ENCODE data around the gene C17orf113. TPM values are rescaled to one million over a fixed set of nuclear protein-coding genes. Genes with fewer than 3 reads are reported as not detected.

Gene C17orf113
- total and polyA plus RNA-seq, 2 of the 13 experiments (the other 11 are each of a cell fraction or from before 2014, with no cell fraction given): 0.87 to 1.1 TPM

GRCh38 chr17:42017866-42018200, 32.6 kb downstream of the C17orf113 start (continued):
- TF ChIP-seq BCL3 (CRISPR knock-in tag; IDR thresholded peaks at IDR 0.05): no peak
- TF ChIP-seq ZNF17 (CRISPR knock-in tag; IDR thresholded peaks at IDR 0.05): 0 out of 2 replicates have a peak, but pooled peaks have one; percentile 12
- no peak for TF ChIP-seq EP300 (IDR thresholded peaks at IDR 0.05; ENCODE audit: low read depth in 2 of 2, low read length in 2 of 2)
- 0 out of 2 replicates have a peak, but pooled peaks have one; percentile 6 for TF ChIP-seq EP300 (CRISPR knock-in tag; IDR thresholded peaks at IDR 0.05; ENCODE audit: borderline replicate concordance)
- TF ChIP-seq MAFK (conservative IDR thresholded peaks at IDR 0.05 in 1 of 2, IDR thresholded peaks at IDR 0.05 in 1 of 2; ENCODE audit: low read length in 2 of 2): peak; percentile 63 to 69

GRCh38 chr17:42016941-42017865, 33.2 kb downstream of the C17orf113 start, which contains the start of gene DNAJC7:
Gene DNAJC7, minus strand, starts transcription at chr17:42017439. Its CDS starts 23 bp downstream, at chr17:42017416.
- CTCF ChIA-PET (ENCODE audit: low intra/inter-chr PET ratio, low total read pairs): no interaction called here
- TF ChIP-seq ZKSCAN1 (IDR thresholded peaks at IDR 0.05; ENCODE audit: low read length): 0 out of 2 replicates have a peak, but pooled peaks have one; percentile 7
- TF ChIP-seq RFX3 (CRISPR knock-in tag; IDR thresholded peaks at IDR 0.05): peak; percentile 72
- peak; percentile 54; the same call in 1 of the 2 replicates for TF ChIP-seq ZBTB1 (CRISPR knock-in tag; IDR thresholded peaks at IDR 0.05; ENCODE audit: borderline replicate concordance)
- peak; percentile 83 for TF ChIP-seq FOXK1 (CRISPR knock-in tag; IDR thresholded peaks at IDR 0.05; ENCODE audit: borderline replicate concordance, low read depth)
- TF ChIP-seq ZNF225 (CRISPR knock-in tag; IDR thresholded peaks at IDR 0.05): peak; percentile 75
- no peak for TF ChIP-seq JDP2 (CRISPR knock-in tag; IDR thresholded peaks at IDR 0.05; ENCODE audit: borderline replicate concordance)
- TF ChIP-seq ZGPAT (CRISPR knock-in tag; IDR thresholded peaks at IDR 0.05): peak; percentile 99
- peak; percentile 76 for TF ChIP-seq BRCA1 (CRISPR knock-in tag; IDR thresholded peaks at IDR 0.05)
- TF ChIP-seq ZNF432 (CRISPR knock-in tag; IDR thresholded peaks at IDR 0.05; ENCODE audit: borderline replicate concordance): no peak
- peak; percentile 59; the same call in 1 of the 2 replicates for TF ChIP-seq TFE3 (CRISPR knock-in tag; IDR thresholded peaks at IDR 0.05)
- TF ChIP-seq SAP130 (CRISPR knock-in tag; IDR thresholded peaks at IDR 0.05; ENCODE audit: low read depth): peak; percentile 95
- TF ChIP-seq PAF1 (CRISPR knock-in tag; IDR thresholded peaks at IDR 0.05): no peak
- peak; percentile 88 for TF ChIP-seq AHR (CRISPR knock-in tag; IDR thresholded peaks at IDR 0.05)
- TF ChIP-seq ZSCAN12 (CRISPR knock-in tag; IDR thresholded peaks at IDR 0.05): no peak

More at GRCh38 chr17:42016941-42017865, 33.2 kb downstream of the C17orf113 start, which contains the start of gene DNAJC7:
- H3K36me3 ChIP-seq (replicated peaks in 1 of 2; ENCODE audit: control insufficient read depth in 1 of 2, insufficient read depth in 2 of 2, low read length in 2 of 2): peaks cover 2 to 14% of the 10 kb centered on the region in 2 experiments; a peak in 4 of 5 replicates
- H4K20me1 ChIP-seq (ENCODE audit: insufficient read depth, low read length): no peaks in the 10 kb centered on the region; the same call in 1 of the 2 replicates
- peaks cover 0 to 3% of the 10 kb centered on the region in 2 experiments; a peak in 1 of 5 replicates for H3K27me3 ChIP-seq (ENCODE audit: control insufficient read depth in 1 of 2, insufficient read depth in 2 of 2, low read length in 2 of 2)
- H3K4me3 ChIP-seq (replicated peaks in 1 of 3; ENCODE audit: insufficient read depth in 1 of 3, low read depth in 2 of 3, low read length in 3 of 3): peak within 1 kb of the TSS; percentile 76 to 96 (median 89)
- H2AFZ ChIP-seq (ENCODE audit: low read length): peak within 1 kb of the TSS; percentile 47
- under 1% methylated on average over 59 of the region's 70 CpGs for WGBS (ENCODE audit: low lambda C conversion rate)
- intact Hi-C loops (cut with micrococcal nuclease; ENCODE audit: unreplicated experiment) (loop anchor here (2.0 kb wide), 1 partner anchor 14 kb away; no protein-coding TSS in a partner anchor), in situ Hi-C loops (cut with HindIII; ENCODE audit: extremely low pct_ligation_motif_present, low pct_unique_long_range_greater_than_20kb) (loop anchor here (5.0 kb wide), 1 partner anchor 50 kb away; the partner anchor contains the start of gene CNP)
- peak within 1 kb of the TSS; percentile 91 for H3K4me2 ChIP-seq (ENCODE audit: low read depth, low read length)
- peak within 1 kb of the TSS; percentile 97 for H3K9ac ChIP-seq (ENCODE audit: insufficient read depth, low read depth, low read length)
- peaks cover 76% of the 10 kb centered on the region for H3K79me2 ChIP-seq (ENCODE audit: insufficient read depth, low read length)
- POLR2A ChIA-PET: interaction anchor here (0.8 to 7.5 kb wide), 30 partner anchors 8 to 371 kb away, joined by 3 to 183 read pairs (median 6); partner anchors contain the start of genes ACLY, CNP, DHX58 and EIF1
- BruUV-seq (replicated peaks): TSS peak; percentile 77
- peak within 1 kb of the TSS; percentile 84 for H3K27ac ChIP-seq (ENCODE audit: extremely low read length, insufficient read depth, low read length)
- peak; percentile 95 for ATAC-seq
- FAIRE-seq: no peak
- peaks cover 71% of the 10 kb centered on the region for H3K4me1 ChIP-seq (ENCODE audit: insufficient read depth, low read length)
- no peaks in the 10 kb centered on the region for H3K9me3 ChIP-seq (ENCODE audit: low read length)
- peak; percentile 91 for DNase-seq (ENCODE audit: low spot score)

Measured in HepG2 (cell line).